Activated naive CD4-positive, alpha-beta T cell treated with anti-CD3 and anti-CD28 coated beads, Interleukin-2, amount 50 U/mL, for 16 hours (primary cell): ENCODE data around the gene ASIC4.
A peak's percentile ranks its signal among the peaks of the same experiment; 100 is the strongest.

Source experiments
- DNase-seq: peaks from one replicate; pipeline ENCODE4 v3.0.0-alpha.2; 2020

Gene ASIC4

DNA sequence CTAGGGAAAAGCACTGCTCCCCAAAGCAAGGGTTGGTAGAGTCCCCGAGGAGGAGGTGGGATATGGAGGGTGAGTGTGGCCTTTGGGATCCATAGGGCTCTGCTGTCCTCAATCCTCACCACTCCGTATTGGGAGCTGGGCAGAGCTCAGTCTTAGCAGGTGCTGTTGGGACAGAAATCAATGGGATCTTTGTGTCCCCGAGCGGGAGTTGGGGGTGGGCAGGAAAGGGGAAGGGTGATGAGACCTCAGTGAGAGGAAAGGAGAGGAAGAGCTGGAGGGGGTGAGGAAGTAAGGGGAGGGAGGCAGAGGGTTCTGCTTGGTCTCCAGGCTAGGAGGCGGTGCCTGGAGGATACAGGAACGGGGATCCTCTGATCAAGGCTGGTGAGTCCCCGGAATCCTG, 2.6 kb downstream of the ASIC4 start:
- DNase-seq, result no peak

DNA sequence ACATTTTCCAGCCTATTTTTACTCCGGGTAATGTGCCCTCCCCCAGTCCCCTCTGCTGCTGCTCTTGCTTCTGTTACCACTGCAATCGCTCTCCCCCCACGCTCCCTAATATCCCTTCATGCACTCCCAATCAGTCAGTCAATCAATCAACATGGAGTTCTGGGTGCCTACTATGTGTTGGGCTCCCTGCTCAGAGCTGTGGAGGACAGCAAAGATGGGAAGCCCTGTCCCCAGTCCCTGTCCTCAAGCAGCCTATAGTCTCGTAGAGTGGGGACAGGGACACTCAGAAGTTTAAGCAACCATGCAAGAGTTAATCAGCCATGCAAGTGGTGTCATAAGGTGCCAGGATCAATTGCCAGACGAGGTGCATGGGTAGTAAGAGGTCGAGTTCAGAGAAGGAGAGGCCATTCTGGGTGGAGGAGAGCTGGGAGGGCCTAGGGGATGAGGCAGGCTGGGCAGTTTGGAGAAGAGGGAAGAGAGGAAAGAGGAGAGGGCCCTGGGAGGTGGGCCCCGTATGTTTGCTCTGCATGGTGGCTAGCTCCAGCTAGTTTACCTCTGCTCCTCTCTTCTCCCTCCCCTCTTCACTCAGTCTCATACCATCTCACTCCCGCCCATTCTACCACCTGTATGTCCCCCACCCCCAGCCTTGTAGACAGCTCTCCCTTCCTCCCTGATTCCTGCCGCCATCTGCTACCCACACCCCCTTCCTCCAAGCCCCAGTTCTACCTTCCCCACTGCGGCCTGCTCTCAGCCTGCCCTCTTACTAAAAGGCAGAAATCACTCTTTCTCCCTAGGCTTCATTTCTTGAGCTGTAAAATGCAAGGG, 3.9 kb downstream of the ASIC4 start:
- DNase-seq, result no peak

DNA sequence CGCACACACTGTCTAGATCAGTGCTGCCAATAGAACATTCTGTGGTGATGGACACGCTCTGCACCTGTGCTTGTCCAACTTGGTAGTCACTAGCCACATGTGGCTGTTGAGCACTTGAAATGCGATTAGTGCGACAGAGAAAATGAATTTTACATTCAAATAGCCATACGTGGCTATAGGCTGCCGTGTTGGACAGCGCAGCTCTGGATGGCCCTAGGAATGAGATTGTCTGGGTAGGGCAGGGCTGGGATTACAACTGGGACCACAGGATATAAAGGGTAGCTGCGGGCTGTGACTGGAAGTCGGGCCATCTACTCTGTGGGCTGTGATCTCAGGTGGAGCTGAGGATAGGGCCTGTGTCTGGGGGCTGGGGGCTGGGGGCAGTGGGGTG, 5.2 kb downstream of the ASIC4 start:
- DNase-seq, result no peak

DNA sequence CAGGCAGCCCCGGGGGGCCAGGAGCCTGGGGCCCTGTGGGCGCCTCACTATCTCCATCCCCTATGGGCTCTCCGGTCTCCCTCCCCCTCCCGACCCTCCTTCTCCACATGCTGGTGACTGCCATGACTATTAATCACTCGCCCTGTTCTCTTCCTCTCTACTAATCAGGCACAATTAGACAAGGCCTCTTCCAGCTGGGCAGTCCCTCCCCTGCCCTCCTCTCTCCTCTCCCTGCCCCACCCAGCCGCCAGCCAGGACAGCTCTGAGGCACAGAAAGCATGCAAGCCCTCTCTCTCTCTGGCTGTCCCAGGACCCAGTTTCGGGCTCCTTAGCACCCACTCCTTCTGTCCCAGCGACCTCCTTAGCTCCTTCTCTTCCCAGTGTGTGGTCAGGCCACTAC, 5.8 kb downstream of the ASIC4 start:
- no peak for DNase-seq

DNA sequence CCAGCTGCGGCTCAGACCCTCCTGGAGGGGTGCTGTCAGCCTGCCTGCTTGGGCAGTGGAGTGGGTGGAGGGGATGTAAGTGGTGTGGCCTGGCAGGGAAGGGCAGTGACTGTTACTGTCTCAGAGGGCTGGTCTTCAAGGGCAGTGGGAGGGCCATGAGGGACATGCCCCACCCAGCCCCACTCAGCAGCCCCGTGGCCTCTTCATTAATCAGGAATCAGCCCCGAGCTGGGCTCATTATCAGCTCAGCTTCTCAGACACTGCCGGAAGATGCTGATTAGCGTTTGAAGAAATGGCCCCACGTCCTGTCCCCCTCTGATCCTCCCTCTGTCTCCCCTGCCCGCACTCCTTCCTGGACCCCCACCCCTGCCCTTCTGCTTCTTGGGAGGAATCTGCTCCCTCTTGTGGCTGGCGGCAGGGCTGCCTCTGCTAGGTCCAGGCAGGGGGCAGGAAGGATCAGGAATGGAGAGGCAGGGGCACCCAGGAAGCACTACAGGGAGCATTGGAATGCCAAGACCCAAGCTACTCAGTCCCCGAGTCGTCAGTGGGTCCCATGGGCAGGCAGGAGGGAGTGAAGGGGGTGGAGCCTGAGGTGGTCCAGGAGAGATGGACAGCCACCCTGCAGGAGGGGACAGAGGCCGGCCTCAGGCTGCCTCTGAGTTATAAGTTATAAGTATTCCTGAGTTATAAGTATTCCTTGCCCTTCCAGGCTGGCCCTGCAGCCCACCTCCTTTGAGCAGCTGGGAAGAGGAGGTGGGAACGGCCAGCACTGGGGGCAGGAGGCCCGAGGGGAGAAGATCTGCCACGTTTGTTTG, 7.0 kb downstream of the ASIC4 start:
- DNase-seq, result no peak

DNA sequence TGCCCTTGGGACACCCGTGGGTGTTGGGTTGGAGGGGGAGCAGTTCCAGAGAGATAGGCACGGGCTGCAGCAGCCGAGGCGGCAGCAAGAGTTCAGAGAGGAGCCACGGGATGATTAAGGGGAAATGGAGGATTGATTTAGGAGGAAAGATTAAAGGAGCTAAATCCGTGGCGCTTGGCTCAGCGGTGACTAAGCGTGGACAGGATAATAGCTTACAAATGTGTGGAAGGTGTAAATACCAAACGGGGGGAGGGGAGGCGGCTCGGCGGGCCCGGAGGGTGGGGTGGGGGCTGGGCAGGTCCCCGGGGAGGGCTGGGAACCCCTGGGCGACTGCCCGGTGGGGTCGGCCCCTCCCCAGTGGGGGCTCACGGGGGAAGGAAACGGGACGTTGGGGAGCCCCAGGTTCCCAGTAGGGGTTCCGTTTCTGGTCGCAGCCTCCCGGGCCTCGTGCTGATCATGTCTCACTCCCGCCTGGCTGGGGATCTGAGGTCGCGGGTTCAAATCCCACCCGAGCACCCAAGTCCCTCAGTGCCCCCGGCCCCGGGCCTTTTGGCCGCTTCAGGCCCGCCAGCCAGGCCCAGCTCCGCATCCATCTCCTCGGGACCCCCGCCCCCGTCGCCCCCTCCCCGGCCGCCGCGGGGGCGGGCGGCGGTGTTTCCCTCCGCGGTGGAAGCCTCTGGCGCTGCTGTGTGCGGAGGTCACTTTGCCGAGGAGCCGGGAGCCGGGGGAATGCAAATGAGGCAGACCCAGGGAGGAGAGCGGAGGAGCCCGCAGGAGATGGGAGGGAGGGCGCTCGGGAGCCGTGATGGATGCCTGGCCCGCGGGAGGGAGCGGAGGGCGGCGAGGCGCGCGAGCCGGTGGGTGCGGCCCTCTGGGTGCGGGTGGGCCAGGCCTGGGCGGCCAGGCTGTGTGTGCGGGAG, 8.1 kb downstream of the ASIC4 start:
- no peak for DNase-seq

DNA sequence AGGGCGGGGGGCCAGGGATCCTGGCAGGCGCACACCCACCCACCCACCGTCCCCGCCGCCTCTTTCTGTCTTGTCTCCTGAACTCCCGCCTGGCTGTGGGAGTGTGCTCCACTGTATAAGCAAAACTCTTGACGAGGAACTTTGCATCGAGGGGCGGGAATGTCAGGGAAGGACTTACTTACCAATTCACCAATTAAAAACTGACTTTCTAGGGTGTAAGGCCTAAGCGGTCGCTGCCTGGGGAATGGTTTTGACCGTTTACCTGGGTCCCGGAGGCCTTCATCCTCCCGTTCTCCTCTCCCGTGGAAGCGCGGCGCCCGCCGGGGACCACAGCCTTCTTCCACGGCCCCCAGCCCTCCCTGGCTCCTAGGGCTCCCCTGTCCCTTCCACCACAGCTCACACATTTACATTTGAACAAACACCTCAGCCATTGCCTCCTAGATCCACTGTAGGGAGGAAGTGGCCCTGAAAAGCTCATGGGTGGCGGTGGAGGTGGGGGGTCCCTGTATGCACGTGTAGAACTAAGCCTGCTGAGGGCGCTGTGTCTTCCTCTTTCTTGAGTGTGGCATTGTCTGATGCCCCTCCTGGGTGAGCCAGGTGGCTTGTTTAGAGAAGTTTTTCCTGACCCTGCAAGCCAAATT, 8.9 kb downstream of the ASIC4 start:
- no peak for DNase-seq

DNA sequence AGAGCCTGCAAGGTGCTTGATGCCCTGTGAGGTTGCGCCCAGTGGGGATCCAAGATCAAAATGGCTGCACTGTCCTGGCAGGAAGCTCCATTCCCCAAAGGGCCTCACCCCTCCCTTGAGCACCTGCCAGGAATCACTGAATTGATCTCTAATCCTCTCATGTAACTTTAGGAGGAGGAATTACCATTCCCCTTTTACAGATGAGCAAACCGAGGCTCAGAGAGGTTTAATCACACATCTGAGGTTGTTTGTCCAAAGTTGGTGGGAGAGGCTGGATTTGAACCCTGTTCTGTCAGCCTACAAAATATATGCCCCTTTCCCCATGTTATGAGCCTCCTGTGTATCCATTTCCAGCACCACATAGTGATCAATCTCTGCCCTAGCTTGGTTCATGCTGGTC, 10.5 kb downstream of the ASIC4 start:
- DNase-seq, result no peak

DNA sequence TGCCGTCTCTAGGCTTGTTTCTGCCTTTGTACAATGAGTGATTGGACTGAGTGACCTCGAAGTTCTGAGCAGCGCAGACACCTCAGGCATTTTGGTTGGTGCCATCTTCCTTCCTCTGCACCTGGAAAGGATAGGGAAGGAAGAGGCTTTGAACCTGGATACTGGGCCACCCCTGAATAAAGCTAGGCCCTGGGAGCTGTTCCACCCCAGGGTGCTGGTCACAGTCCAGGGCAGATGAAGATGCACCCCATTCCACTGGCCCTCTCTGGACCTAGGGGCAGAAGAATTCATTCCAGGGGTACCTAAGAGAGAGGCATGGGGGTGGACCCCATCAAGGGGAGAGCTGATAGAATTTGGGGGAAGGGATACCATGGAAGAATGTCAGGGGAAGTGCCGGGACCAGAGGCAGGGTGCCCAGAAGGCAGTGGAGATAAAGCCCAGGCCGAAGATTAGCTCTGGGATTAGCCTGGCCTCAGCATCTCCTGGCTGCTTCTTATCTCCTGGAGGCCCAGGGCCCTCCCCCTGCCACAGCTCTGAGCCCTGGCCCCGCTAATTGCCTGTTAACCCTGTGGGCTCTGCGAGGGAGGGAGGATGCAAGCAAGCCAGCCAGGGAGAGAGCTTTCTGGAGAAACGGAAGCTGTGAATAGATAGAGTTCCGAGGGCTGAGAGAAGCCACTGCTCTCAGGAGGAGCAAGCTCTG, 11.4 kb downstream of the ASIC4 start:
- DNase-seq, result no peak

DNA sequence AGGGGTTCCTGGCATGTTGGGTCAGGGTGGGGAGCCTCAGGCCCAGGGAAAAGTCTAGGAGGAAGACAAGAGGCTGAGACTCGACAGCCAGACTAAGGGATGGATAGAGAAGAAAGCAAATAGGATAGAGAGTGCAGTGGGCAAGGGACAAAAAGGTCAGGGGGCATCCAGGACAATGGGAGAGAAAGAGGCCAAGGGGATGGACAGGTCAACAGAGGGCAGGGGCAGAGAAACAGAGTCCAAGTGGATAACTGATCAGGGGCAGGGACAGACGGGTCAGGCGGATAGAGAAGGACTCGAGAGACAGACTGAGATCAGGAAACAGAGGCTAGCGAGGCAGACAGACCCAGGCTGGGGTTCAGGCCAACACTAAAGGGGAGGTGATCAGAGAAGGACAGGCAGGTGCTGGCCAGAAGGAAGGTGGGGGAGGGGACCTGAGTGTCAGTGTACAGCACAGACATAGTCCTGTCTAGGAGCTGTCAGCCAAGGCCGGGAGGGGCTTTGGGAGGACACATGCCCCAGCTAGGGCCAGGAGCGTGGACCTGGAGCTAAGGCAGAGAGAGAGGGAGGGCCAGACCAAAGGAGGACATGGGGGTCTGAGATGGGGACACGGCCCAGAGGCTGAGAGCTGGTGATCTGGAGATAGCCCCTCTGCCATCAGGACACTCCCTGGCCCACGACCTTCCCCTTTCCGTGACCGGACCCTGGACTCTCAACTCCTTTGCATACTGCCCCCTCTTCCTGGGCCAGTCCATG, 12.2 kb downstream of the ASIC4 start:
- no peak for DNase-seq

DNA sequence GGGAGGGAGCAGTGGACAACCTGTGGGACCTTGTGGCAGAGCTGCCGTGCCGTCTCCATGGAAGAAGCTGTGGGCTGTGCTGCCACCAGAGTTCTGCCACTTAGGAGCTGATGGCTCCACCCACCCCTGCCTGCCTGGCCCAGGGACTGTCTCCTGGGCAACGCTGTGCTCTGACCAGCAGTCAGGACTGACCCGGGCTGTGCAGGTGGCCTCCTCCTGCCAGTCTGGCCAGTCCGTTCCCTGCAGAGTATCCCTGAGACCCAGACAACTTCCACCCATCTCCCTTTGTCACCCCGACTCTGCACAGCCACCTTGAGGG, 12.8 kb downstream of the ASIC4 start:
- no peak for DNase-seq

DNA sequence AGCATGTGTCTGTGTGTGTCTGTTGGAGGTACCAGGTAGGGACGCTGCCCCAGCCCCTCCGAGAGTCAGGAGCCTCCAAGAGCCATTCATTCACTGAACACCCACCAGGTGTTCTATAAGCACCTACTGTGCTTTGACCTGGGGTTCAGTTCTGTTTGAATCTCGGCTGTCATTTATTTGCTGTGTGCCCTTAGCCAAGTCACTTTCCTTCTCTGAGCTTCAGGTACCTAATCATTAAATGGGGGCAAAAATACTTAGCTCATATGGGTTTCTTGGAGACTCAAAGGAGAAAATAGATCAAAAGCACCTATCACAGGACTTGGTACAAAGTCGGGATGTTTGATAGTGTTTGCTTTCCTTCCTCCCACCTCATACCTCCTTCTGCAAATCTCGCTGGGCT, 13.2 kb downstream of the ASIC4 start:
- no peak for DNase-seq

DNA sequence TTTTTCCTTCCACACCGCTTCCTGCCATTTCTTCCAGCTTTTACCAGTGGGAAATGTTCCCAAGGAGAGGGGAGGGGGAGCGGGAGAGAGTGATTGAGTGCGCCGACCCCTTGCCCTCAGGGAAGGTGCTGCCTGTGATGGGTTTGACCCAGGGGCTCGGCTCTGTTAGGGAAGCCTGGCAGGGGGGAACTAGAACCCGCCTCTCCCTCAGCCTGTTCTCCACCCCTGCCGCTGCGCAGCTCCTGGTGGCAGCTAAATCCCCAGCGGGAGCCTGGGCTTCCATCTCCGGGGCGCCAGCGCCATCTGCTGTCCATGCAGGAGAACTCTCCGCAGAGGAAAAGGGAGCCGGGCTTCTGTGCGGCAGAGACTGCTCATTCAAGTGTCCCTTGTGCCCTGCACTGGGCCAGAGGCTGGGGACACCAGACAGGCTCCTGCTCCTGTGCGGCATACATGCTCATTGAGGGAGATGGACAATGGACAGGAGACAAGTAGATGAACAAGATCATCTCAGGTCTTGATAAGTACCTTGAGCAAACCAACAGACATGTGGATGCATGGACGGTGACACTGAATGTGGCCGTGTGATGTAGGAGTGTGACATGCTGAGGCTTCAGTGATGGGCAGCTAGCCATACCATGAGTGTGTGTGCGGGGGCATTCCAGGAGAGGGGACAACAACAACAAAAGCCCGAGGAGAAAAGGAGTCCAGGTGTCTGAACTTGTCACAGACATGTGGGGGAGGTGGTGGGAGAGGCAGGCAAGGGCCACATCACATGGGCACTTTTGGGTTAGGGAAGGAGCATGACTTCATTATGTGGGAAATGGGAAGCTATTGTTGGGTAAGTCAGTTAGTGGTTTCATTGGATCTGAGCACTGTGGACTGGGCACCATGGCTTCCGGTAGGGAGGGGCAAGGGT, 16.0 kb downstream of the ASIC4 start:
- peak; percentile 86 for DNase-seq

DNA sequence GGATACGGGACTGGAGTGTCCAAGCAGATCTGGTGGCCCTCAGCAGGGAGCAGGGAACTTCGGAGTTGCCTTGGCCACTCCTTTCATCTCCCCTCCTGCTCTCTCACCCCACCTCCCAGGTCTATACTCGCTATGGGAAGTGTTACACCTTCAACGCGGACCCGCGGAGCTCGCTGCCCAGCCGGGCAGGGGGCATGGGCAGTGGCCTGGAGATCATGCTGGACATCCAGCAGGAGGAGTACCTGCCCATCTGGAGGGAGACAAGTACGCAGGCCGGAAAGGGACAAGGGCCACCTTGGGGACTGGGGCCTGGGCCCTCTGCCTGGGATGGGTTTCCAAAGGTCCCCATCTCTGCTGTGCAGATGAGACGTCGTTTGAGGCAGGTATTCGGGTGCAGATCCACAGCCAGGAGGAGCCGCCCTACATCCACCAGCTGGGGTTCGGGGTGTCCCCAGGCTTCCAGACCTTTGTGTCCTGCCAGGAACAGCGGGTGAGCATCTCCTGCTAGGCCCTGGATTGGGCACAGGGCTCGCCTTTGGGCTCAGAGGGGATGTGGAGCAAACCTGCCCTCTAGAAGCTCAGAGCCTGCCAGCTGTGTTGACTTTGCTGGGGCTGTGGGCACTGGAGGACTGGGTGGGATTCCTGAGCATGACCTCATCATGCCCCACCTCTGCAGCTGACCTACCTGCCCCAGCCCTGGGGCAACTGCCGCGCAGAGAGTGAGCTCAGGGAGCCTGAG, 17.5 kb downstream of the ASIC4 start:
- DNase-seq, result no peak

DNA sequence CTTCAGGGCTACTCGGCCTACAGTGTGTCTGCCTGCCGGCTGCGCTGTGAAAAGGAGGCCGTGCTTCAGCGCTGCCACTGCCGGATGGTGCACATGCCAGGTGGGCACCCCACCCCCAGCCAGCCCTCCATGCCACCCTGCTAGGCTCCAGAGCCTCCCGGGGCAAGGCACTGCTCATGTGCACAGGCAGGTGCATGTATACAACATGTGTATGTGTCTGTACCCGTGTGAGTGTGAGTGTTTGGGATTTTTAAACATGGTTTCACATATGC, 18.0 kb downstream of the ASIC4 start:
- no peak for DNase-seq

DNA sequence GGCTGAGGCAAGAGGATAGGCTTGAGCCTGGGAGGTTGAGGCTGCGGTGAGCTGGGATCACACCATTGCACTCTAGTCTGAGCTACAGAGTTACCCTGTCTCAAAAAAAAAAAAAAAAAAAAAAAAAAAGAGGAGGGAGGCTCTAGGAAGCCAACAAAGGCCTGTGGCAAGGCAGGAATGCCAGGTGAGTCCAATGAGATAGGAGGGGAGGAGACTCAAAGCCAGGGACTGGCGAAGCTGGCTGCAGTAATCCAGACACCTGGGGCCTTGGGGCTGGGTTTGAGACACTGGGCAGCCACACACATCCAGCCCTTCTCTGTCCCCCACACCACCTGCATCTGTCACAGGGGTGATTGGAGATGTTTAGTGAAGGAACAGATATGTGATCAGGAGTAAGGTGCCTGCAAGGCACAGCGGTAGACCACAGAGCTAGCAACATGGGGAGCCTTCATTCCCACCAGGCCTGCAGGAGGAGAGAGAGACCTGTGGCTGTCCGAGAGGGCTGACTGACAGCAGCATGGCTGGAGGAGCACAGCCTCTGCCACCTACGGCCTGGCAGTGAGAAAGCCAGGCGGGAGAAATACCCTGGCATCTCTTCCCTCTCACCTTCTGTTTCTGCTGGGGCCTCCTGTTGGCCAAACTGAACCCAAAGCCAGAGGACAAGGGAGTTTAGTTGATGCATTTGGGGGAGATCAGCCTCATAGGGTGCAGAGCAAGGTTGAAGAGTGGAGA, 19.8 kb downstream of the ASIC4 start:
- no peak for DNase-seq

DNA sequence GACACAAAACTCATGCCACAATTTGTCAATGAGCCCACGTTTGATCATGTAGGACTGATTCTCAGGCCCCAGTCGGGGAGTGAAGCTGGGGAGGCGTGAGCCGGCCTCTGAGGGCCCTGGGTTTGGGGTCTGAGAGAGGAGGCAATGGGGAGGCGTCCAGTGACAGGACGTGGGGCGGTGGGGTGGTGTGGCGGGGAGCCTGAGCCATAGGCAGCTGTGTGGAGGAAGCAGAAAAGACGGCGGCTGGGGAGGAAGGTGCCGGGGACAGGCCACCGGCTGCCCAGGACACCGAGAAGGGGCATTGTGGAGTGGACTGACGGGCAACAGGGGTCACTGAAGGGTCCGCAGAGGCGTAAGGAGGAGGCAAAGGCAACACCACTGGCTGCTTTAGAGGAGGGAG, 22.1 kb downstream of the ASIC4 start:
- DNase-seq, result no peak

DNA sequence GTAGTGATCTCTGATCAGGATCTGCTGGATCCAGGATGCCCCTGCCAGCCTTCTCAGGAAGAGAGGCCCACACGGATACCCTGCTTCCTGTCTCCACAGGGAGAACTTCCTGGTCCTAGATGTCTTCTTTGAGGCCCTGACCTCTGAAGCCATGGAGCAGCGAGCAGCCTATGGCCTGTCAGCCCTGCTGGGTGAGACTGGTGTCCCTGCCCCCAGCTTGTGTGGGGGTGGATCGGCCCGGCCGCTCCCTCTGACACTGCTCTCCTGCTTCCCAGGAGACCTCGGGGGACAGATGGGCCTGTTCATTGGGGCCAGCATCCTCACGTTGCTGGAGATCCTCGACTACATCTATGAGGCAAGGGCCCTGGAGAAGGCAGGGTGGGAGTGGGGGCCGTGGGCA, 22.7 kb downstream of the ASIC4 start:
- no peak for DNase-seq
